ENCODE results near the gene DSPP.

DSPP gene

GRCh38 chr4:87654487-87655044 is 46.2 kb downstream of the DSPP start:
- TF ChIP-seq CTCF (IDR thresholded peaks at IDR 0.05; ENCODE audit: unreplicated experiment in 3 of 3) = no peak
- H3K9me3 Mint-ChIP-seq = no peaks in the 10 kb centered on the region
- no peaks in the 10 kb centered on the region for H3K27me3 Mint-ChIP-seq (ENCODE audit: low read depth)
- no peak overlapping the region for H3K4me3 Mint-ChIP-seq
- peaks cover 6% of the 10 kb centered on the region for H3K4me1 Mint-ChIP-seq
- H3K36me3 Mint-ChIP-seq (ENCODE audit: low read depth) = no peaks in the 10 kb centered on the region
- no peak overlapping the region for H3K27ac Mint-ChIP-seq

DNA sequence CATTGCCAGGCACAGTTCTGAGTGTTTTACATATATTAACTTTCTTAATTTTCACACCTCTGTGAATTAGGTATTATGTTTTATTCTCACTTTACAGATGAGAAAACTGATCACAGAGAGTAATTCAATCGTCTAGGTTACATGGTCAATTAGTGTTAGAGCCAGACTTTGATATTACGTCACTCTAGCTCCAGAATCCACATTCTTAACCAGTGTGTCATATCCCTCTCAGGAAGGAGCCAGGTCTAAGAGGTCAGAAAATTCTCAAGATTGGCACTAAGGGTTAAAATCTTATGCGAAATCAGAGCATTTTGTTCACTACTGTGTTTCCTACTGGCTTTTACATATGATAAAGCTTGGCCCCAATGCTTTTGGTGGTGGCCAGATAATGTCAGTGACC is 49.2 kb downstream of the DSPP start:
- no peaks in the 10 kb centered on the region for H3K9me3 Mint-ChIP-seq
- H3K36me3 Mint-ChIP-seq (ENCODE audit: low read depth) = no peaks in the 10 kb centered on the region
- H3K27me3 Mint-ChIP-seq (ENCODE audit: low read depth) = peaks cover 4% of the 10 kb centered on the region
- TF ChIP-seq CTCF (IDR thresholded peaks at IDR 0.05; ENCODE audit: unreplicated experiment in 3 of 3) = no peak
- no peak overlapping the region for H3K27ac Mint-ChIP-seq
- peaks cover 11% of the 10 kb centered on the region for H3K4me1 Mint-ChIP-seq
- no peak overlapping the region for H3K4me3 Mint-ChIP-seq

DNA sequence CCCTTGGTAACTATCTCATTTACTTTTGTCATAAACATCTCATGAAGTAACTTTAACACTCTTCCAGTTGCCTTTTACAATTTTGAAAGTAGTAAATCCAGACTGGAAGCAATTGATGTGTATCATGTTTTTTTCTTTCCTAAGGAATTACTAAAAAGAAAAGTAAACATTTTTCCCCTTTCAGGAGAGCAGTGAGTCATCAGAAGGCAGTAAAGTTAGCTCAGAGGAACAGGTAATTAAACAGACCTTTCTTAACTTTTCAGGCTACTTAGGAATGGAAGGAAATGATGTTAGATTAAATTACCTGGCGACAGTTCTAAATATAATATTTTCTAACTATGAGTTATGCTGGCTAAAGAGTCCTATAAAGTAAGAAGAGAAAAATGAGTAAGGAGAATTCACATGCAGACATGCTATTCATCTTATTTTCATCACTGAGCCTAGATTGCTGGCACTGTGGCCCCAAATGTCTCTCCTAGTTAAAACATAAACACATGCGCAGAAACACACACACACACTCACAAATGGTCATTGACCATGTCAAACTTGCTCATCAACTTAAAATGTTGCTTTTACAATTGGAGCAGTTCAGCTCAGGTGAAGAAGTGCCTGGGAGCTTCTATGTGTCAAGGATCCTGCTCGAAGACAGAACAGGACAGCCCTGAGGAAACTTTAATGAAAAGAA is 51.1 kb downstream of the DSPP start:
- Mint-ChIP-seq H3K36me3 (ENCODE audit: low read depth) (no peaks in the 10 kb centered on the region), H3K27ac (no peak overlapping the region), H3K27me3 (ENCODE audit: low read depth) (peaks cover 4% of the 10 kb centered on the region), H3K4me3 (no peak overlapping the region), H3K9me3 (no peaks in the 10 kb centered on the region), H3K4me1 (peaks cover 11% of the 10 kb centered on the region)
- no peak for TF ChIP-seq CTCF (IDR thresholded peaks at IDR 0.05; ENCODE audit: unreplicated experiment in 3 of 3)

DNA sequence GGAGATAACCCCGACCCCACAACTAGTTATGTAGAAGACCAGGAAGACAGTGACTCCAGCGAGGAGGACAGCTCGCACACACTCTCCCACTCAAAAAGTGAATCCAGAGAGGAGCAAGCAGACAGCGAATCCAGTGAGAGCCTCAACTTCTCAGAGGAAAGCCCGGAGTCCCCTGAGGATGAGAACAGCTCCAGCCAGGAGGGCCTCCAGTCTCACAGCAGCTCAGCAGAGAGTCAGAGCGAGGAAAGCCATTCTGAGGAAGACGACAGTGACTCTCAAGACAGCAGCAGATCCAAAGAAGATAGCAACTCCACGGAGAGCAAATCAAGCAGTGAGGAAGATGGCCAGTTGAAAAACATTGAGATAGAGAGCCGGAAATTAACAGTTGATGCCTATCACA is 54.5 kb downstream of the DSPP start:
- Mint-ChIP-seq H3K9me3 (no peaks in the 10 kb centered on the region), H3K4me1 (peaks cover 11% of the 10 kb centered on the region), H3K4me3 (no peak overlapping the region), H3K36me3 (ENCODE audit: low read depth) (no peaks in the 10 kb centered on the region), H3K27ac (no peak overlapping the region), H3K27me3 (ENCODE audit: low read depth) (peaks cover 4% of the 10 kb centered on the region)
- TF ChIP-seq CTCF (IDR thresholded peaks at IDR 0.05; ENCODE audit: unreplicated experiment in 3 of 3) = no peak
